HFFc6 (cell line): Measurements from ENCODE around the gene ENO2. TPM values are rescaled to one million over a fixed set of nuclear protein-coding genes. Genes with fewer than 3 reads are reported as not detected.

Experiments used
- DNase-seq: peaks from one replicate; pipeline ENCODE4 v3.0.0-alpha.2; 2018
- H3K27ac Mint-ChIP-seq: 2 replicates; pipeline ENCODE4 v1.8.0; 2020; ENCODE audit warnings: mild to moderate bottlenecking, mixed read lengths
- H3K27me3 Mint-ChIP-seq: 2 replicates; pipeline ENCODE4 v1.8.0; 2021; ENCODE audit warnings: mild to moderate bottlenecking, moderate library complexity, mixed read lengths; ENCODE audit not compliant: insufficient read depth
- H3K36me3 Mint-ChIP-seq: 2 replicates; pipeline ENCODE4 v1.8.0; 2021; ENCODE audit warnings: low read depth, mixed read lengths
- H3K4me1 Mint-ChIP-seq: 2 replicates; pipeline ENCODE4 v1.8.0; 2020; ENCODE audit warnings: low read depth, mixed read lengths
- H3K4me3 Mint-ChIP-seq: 2 replicates; pipeline ENCODE4 v1.8.0; 2020; ENCODE audit warnings: mild to moderate bottlenecking, moderate library complexity, mixed read lengths
- H3K9me3 Mint-ChIP-seq: 2 replicates; pipeline ENCODE4 v1.8.0; 2020; ENCODE audit warnings: mild to moderate bottlenecking, mixed read lengths
- total RNA-seq, 6 experiments: library from RNA; stranded (reverse); fragmentation: NEBNext Ultra II Directional; extraction: Animal tissue kit (Norgen Biotek cat#: 25700); gene quantifications; 2 replicates in 1 of 6; 3 replicates in 5 of 6; pipeline ENCODE4 v1.2.3, GENCODE V29; 2021
- TF ChIP-seq, protein P1 (sequence below): fragments of 200-600 bp; sonication (generic); IDR thresholded peaks from 2 replicates; pipeline ENCODE4 v1.5.0; 2021; ENCODE audit warnings: antibody characterized with exemption, mild to moderate bottlenecking

The ENO2 gene
- total RNA-seq, 6 experiments from 2014 or later: 18.9 to 26.9 (median 24.7) TPM

GRCh38 chr12:6946920-6947374 lies 32.6 kb downstream of the ENO2 start:
- Mint-ChIP-seq H3K4me3 (peak overlapping the region; percentile 23; the same call in 1 of the 2 replicates), H3K4me1 (peaks cover 39% of the 10 kb centered on the region)
- TF ChIP-seq, protein P1, sequence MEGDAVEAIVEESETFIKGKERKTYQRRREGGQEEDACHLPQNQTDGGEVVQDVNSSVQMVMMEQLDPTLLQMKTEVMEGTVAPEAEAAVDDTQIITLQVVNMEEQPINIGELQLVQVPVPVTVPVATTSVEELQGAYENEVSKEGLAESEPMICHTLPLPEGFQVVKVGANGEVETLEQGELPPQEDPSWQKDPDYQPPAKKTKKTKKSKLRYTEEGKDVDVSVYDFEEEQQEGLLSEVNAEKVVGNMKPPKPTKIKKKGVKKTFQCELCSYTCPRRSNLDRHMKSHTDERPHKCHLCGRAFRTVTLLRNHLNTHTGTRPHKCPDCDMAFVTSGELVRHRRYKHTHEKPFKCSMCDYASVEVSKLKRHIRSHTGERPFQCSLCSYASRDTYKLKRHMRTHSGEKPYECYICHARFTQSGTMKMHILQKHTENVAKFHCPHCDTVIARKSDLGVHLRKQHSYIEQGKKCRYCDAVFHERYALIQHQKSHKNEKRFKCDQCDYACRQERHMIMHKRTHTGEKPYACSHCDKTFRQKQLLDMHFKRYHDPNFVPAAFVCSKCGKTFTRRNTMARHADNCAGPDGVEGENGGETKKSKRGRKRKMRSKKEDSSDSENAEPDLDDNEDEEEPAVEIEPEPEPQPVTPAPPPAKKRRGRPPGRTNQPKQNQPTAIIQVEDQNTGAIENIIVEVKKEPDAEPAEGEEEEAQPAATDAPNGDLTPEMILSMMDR: no peak

GRCh38 chr12:6947615-6948014 lies 33.2 kb downstream of the ENO2 start:
- Mint-ChIP-seq H3K27me3 (peaks cover 17% of the 10 kb centered on the region), H3K27ac (no peak overlapping the region), H3K36me3 (peaks cover 5% of the 10 kb centered on the region; the same call in 1 of the 2 replicates), H3K4me1 (peaks cover 36% of the 10 kb centered on the region), H3K4me3 (no peak overlapping the region), H3K9me3 (peaks cover 9% of the 10 kb centered on the region; the same call in 1 of the 2 replicates)
- TF ChIP-seq, protein P1: no peak
- no peak for DNase-seq

More at GRCh38 chr12:6946920-6947374, 32.6 kb downstream of the ENO2 start:
- no peak for DNase-seq
- H3K9me3 Mint-ChIP-seq: peaks cover 9% of the 10 kb centered on the region; the same call in 1 of the 2 replicates
- H3K27ac Mint-ChIP-seq: no peak overlapping the region
- peaks cover 17% of the 10 kb centered on the region for H3K27me3 Mint-ChIP-seq
- H3K36me3 Mint-ChIP-seq: peaks cover 11% of the 10 kb centered on the region

- TF ChIP-seq, protein P1: peak; percentile 37; the same call in 1 of the 2 replicates
- Mint-ChIP-seq H3K9me3 (peaks cover 4% of the 10 kb centered on the region; the same call in 1 of the 2 replicates), H3K27ac (no peak overlapping the region), H3K4me1 (peaks cover 25% of the 10 kb centered on the region), H3K4me3 (no peak overlapping the region), H3K27me3 (peaks cover 9% of the 10 kb centered on the region), H3K36me3 (peaks cover 5% of the 10 kb centered on the region; the same call in 1 of the 2 replicates)
- DNase-seq: no peak
Measured at GRCh38 chr12:6948873-6949594, 34.7 kb downstream of the ENO2 start.

- Mint-ChIP-seq H3K4me3 (no peak overlapping the region), H3K27ac (no peak overlapping the region), H3K4me1 (peaks cover 12% of the 10 kb centered on the region), H3K36me3 (peaks cover 5% of the 10 kb centered on the region; the same call in 1 of the 2 replicates), H3K27me3 (peaks cover 2% of the 10 kb centered on the region), H3K9me3 (no peaks in the 10 kb centered on the region)
- DNase-seq: no peak
- TF ChIP-seq, protein P1: peak; percentile 62
Measured at GRCh38 chr12:6950401-6950801, 36.0 kb downstream of the ENO2 start.

DNA sequence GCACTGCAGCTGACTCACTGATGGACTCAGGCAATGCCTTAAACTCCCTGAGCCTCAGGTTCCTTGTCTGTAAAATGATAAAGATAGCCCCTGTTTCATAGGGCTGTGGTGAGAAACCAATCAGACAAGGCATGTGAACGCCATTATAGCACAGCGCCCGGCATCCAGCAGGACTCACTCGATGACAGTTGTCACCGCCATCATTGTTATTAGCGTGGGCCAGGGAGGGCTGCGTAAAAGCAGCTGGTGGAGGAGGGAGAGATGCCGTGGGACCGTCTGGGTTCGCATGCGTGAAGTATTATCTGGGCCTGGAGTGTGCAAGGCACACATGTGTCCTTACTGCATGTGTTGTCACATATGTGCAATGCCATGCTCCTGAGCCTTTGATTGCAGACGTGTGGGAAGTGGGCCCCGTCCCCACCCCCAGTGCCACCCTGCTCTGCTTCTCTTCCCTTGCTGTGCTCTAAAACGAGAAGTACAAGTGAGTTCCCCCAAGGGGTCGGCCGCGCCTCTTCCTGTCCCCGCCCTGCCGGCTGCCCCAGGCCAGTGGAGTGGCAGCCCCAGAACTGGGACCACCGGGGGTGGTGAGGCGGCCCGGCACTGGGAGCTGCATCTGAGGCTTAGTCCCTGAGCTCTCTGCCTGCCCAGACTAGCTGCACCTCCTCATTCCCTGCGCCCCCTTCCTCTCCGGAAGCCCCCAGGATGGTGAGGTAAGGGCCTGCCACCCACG lies 36.6 kb downstream of the ENO2 start, which contains the start of gene PTPN6:
TSS of gene PTPN6 (plus strand) at position 546 of the 730 bp plus-strand sequence. CDS start at position 703, 157 bp downstream.
- H3K27me3 Mint-ChIP-seq: peaks cover 2% of the 10 kb centered on the region
- H3K4me3 Mint-ChIP-seq: no peak within 1 kb of the TSS
- DNase-seq: no peak
- peaks cover 5% of the 10 kb centered on the region; the same call in 1 of the 2 replicates for H3K36me3 Mint-ChIP-seq
- peaks cover 7% of the 10 kb centered on the region; the same call in 1 of the 2 replicates for H3K4me1 Mint-ChIP-seq
- H3K9me3 Mint-ChIP-seq: no peaks in the 10 kb centered on the region
- H3K27ac Mint-ChIP-seq: no peak within 1 kb of the TSS
- TF ChIP-seq, protein P1: no peak
